SK-N-SH (cell line): ENCODE data around the gene IER2.

Source experiments
- CTCF ChIP-seq: fragments of 200-600 bp; sonication (generic); IDR thresholded peaks from 2 replicates; pipeline ENCODE4 v1.6.1; 2017; ENCODE audit warnings: antibody characterized with exemption, mild to moderate bottlenecking, moderate library complexity
- EZH2phosphoT487 ChIP-seq: fragments of 200-600 bp; sonication (generic); IDR thresholded peaks from 2 replicates; pipeline ENCODE4 v1.6.1; 2017; ENCODE audit warnings: low read depth, mixed run types, mild to moderate bottlenecking, antibody characterized with exemption, moderate library complexity, borderline replicate concordance
- FOXM1 ChIP-seq: IDR thresholded peaks from 2 replicates; pipeline ENCODE4 v1.4.0; 2012; ENCODE audit warnings: low read depth, mild to moderate bottlenecking
- GABPA ChIP-seq: IDR thresholded peaks from 2 replicates; pipeline ENCODE4 v1.4.0; 2012; ENCODE audit warnings: low read depth, mild to moderate bottlenecking
- MAX ChIP-seq: IDR thresholded peaks from 2 replicates; pipeline ENCODE4 v1.4.0; 2012; ENCODE audit warnings: low read depth
- MXI1 ChIP-seq: IDR thresholded peaks from 2 replicates; pipeline ENCODE4 v1.6.1; 2012; ENCODE audit warnings: mild to moderate bottlenecking, low read depth, low read length, improper control_type of control experiment
- NFIC ChIP-seq: IDR thresholded peaks from 2 replicates; pipeline ENCODE4 v1.4.0; 2012; ENCODE audit warnings: borderline replicate concordance
- NRF1 ChIP-seq: IDR thresholded peaks from 2 replicates; pipeline ENCODE4 v1.6.1; 2012; ENCODE audit warnings: low read depth, mild to moderate bottlenecking, low read length
- PBX3 ChIP-seq: IDR thresholded peaks from 2 replicates; pipeline ENCODE4; 2012
- POLR2AphosphoS5 ChIP-seq: IDR thresholded peaks from 2 replicates; pipeline ENCODE4 v1.6.1; 2012; ENCODE audit warnings: low read depth, low read length
- RAD21 ChIP-seq: IDR thresholded peaks from 2 replicates; pipeline ENCODE4 v1.6.1; 2012; ENCODE audit warnings: mild to moderate bottlenecking, low read length
- RFX5 ChIP-seq: IDR thresholded peaks from 2 replicates; pipeline ENCODE4 v1.6.1; 2012; ENCODE audit warnings: mild to moderate bottlenecking, improper control_type of control experiment, low read length
- SIN3A ChIP-seq: IDR thresholded peaks from 2 replicates; pipeline ENCODE4 v1.6.1; 2012; ENCODE audit warnings: low read depth, mild to moderate bottlenecking, low read length, moderate library complexity, borderline replicate concordance
- YY1 ChIP-seq: IDR thresholded peaks from 2 replicates; pipeline ENCODE4 v1.4.0; 2012; ENCODE audit warnings: low read depth, mild to moderate bottlenecking

- TF ChIP-seq CTCF (no peak), NFIC (no peak), YY1 (no peak), MAX (peak; percentile 59; the same call in 1 of the 2 replicates), EZH2phosphoT487 (no peak), SIN3A (no peak), POLR2AphosphoS5 (peak; percentile 39; the same call in 1 of the 2 replicates), NRF1 (peak; percentile 35; the same call in 1 of the 2 replicates), RAD21 (no peak), FOXM1 (no peak), MXI1 (peak; percentile 65; the same call in 1 of the 2 replicates), GABPA (no peak), PBX3 (peak; percentile 92), RFX5 (no peak)
These were observed 12.8 kb downstream of the IER2 start for GRCh38 chr19:13162724-13163608.
